ENCODE data around the gene SIGLEC9. TPM values are rescaled to one million over a fixed set of nuclear protein-coding genes. Genes with fewer than 3 reads are reported as not detected.

The SIGLEC9 gene
- total and polyA plus RNA-seq, 10 of the 15 experiments (the other 5 are each of a cell fraction or from before 2014, with no cell fraction given): 0.10 TPM; not detected in 9

DNA sequence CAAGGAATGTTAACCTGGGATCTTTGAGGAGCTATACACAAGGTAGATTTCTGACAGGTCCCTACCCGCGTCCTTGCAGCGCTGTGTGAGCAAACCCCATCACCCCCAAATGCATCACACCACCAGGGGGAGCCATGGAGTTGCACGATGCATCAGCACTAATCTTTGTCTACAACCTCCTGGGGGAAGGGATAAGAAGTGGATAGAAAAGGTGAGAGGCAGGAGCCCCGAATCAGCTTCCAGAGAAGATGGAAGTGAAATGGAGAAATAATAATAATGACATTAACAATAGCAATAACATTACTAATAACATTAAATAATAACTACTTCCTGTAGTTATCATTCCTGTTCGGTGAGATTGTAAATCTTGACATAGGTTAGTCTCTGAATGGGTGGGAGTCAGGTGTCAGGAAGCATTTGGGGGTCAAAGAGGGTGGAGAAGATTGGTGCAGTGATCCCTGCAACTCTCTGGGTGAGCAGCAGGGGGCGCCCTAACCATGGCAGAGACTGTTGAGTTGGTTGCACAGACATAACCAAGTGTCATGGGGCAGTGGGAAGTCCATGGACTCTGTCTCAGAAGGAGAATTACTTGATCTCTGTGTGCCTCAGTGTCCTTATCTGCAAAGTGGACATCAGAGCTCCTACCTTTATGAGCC, 33.9 kb downstream of the SIGLEC9 start (continued):
- TF ChIP-seq RB1 (IDR thresholded peaks at IDR 0.05; ENCODE audit: borderline replicate concordance) (no peak), FOXM1 (IDR thresholded peaks at IDR 0.05; ENCODE audit: low read depth, low read length) (0 out of 2 replicates have a peak, but pooled peaks have one; percentile 21), ZNF217 (IDR thresholded peaks at IDR 0.05) (no peak), SMAD1 (IDR thresholded peaks at IDR 0.05; ENCODE audit: low read depth, partially characterized antibody) (no peak), RAD21 (IDR thresholded peaks at IDR 0.05; ENCODE audit: insufficient read depth, low read depth, low read length) (peak; percentile 74), CTCF (IDR thresholded peaks at IDR 0.05 in 2 of 3, conservative IDR thresholded peaks at IDR 0.05 in 1 of 3; ENCODE audit: control insufficient read depth in 2 of 3, extremely low read depth in 1 of 3, insufficient read depth in 1 of 3, low read depth in 3 of 3, low read length in 3 of 3) (peak; percentile 64 to 92 (median 77))

- DNase-seq (ENCODE audit: low read depth, low spot score) (no peak), ATAC-seq (no peak), FAIRE-seq (no peak)
- no TSS peak for BruUV-seq (replicated peaks)
- in situ Hi-C loops (cut with MboI): loop anchor here (5.0 kb wide), 1 partner anchor 98 kb away; no protein-coding TSS in a partner anchor
- no peak overlapping the region for H3K27ac ChIP-seq (ENCODE audit: control insufficient read depth, insufficient read depth)
- H2AFZ ChIP-seq (ENCODE audit: control insufficient read depth, low read depth, low read length): no peak overlapping the region
- H3K9me3 ChIP-seq (replicated peaks; ENCODE audit: control insufficient read depth, insufficient read depth, low read length): no peaks in the 10 kb centered on the region
- no peak overlapping the region for H3K4me3 ChIP-seq
- no peak overlapping the region for H3K4me2 ChIP-seq (ENCODE audit: control insufficient read depth, insufficient read depth)
- no peaks in the 10 kb centered on the region for H3K36me3 ChIP-seq (ENCODE audit: control insufficient read depth in 2 of 2, insufficient read depth in 2 of 2, low read length in 1 of 2)
- RAD21 ChIA-PET (ENCODE audit: unreplicated experiment): no interaction called here
- POLR2A ChIA-PET: no interaction called here
- H3K4me1 ChIP-seq (ENCODE audit: control insufficient read depth, insufficient read depth, low read length): peaks cover 10% of the 10 kb centered on the region
- no peaks in the 10 kb centered on the region; the same call in 1 of the 2 replicates for H4K20me1 ChIP-seq (ENCODE audit: control insufficient read depth, insufficient read depth)
- CTCF ChIA-PET: interaction anchor here (0.8 to 10.1 kb wide), 6 partner anchors 9 to 301 kb away, joined by 3 to 121 read pairs (median 4); no protein-coding TSS in a partner anchor
- intact Hi-C loops (cut with micrococcal nuclease; ENCODE audit: unreplicated experiment): no loop called here
- 53% methylated on average over 4 of the region's 4 CpGs for WGBS (ENCODE audit: insufficient coverage, insufficient replicate concordance, low lambda C conversion rate, missing lambda C conversion rate)
- SMC1A ChIA-PET (ENCODE audit: uncharacterized antibody, unreplicated experiment): interaction anchor here (1.4 kb wide), 1 partner anchor 100 kb away, joined by 6 read pairs; no protein-coding TSS in a partner anchor
- no peak overlapping the region for H3K9ac ChIP-seq (ENCODE audit: control insufficient read depth, insufficient read depth, low read length)
- no peaks in the 10 kb centered on the region; a peak in 1 of 4 replicates for H3K27me3 ChIP-seq (replicated peaks in 1 of 2; ENCODE audit: control insufficient read depth in 2 of 2, insufficient read depth in 2 of 2, low read length in 1 of 2)
- H3K79me2 ChIP-seq (ENCODE audit: control insufficient read depth, insufficient read depth, low read length): no peaks in the 10 kb centered on the region
- TF ChIP-seq RBBP5 (conservative IDR thresholded peaks at IDR 0.05) (no peak), SIX5 (IDR thresholded peaks at IDR 0.05; ENCODE audit: low read depth, low read length, severe bottlenecking) (no peak), TARDBP (IDR thresholded peaks at IDR 0.05; ENCODE audit: borderline replicate concordance) (no peak), SUPT20H (IDR thresholded peaks at IDR 0.05; ENCODE audit: borderline replicate concordance, control insufficient read depth, low read depth, low read length) (no peak), CREB1 (IDR thresholded peaks at IDR 0.05; ENCODE audit: low read depth) (no peak), JUNB (IDR thresholded peaks at IDR 0.05) (no peak)
- TF ChIP-seq, protein P1, sequence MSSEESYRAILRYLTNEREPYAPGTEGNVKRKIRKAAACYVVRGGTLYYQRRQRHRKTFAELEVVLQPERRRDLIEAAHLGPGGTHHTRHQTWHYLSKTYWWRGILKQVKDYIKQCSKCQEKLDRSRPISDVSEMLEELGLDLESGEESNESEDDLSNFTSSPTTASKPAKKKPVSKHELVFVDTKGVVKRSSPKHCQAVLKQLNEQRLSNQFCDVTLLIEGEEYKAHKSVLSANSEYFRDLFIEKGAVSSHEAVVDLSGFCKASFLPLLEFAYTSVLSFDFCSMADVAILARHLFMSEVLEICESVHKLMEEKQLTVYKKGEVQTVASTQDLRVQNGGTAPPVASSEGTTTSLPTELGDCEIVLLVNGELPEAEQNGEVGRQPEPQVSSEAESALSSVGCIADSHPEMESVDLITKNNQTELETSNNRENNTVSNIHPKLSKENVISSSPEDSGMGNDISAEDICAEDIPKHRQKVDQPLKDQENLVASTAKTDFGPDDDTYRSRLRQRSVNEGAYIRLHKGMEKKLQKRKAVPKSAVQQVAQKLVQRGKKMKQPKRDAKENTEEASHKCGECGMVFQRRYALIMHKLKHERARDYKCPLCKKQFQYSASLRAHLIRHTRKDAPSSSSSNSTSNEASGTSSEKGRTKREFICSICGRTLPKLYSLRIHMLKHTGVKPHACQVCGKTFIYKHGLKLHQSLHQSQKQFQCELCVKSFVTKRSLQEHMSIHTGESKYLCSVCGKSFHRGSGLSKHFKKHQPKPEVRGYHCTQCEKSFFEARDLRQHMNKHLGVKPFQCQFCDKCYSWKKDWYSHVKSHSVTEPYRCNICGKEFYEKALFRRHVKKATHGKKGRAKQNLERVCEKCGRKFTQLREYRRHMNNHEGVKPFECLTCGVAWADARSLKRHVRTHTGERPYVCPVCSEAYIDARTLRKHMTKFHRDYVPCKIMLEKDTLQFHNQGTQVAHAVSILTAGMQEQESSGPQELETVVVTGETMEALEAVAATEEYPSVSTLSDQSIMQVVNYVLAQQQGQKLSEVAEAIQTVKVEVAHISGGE (CRISPR knock-in tag; IDR thresholded peaks at IDR 0.05): no peak
These were observed 35.0 kb downstream of the SIGLEC9 start for GRCh38 chr19:51159656-51160055.
